ENCODE results near the gene SYNE2. TPM values are rescaled to one million over a fixed set of nuclear protein-coding genes. Genes with fewer than 3 reads are reported as not detected.

SYNE2 gene
- total RNA-seq, 1 experiment from 2014 or later: 37.5 TPM

GRCh38 chr14:64247195-64247594, 394.4 kb downstream of the SYNE2 start:
- Histone ChIP-seq H3K27me3 (ENCODE audit: control insufficient read depth, insufficient read depth, low read length) (no peaks in the 10 kb centered on the region), H3K4me3 (ENCODE audit: low read depth in 2 of 2, low read length in 2 of 2) (no peak overlapping the region), H3K4me1 (ENCODE audit: control insufficient read depth, insufficient read depth, low read length) (no peaks in the 10 kb centered on the region), H3K27ac (ENCODE audit: low read length) (no peak overlapping the region), H3K9me3 (ENCODE audit: control insufficient read depth, insufficient read depth, low read depth, low read length) (no peaks in the 10 kb centered on the region), H3K36me3 (ENCODE audit: control insufficient read depth, insufficient read depth, low read length) (no peaks in the 10 kb centered on the region)
- ChIA-PET CTCF (no interaction called here), POLR2A (no interaction called here)
- in situ Hi-C loops (cut with HindIII; ENCODE audit: low pct_unique_long_range_greater_than_20kb, low sequenced_read_pairs) (no loop called here), intact Hi-C loops (cut with micrococcal nuclease; ENCODE audit: unreplicated experiment) (no loop called here)
- DNase-seq (ENCODE audit: low read depth, low spot score) (no peak), ATAC-seq (no peak)
- no TSS peak for BruUV-seq (replicated peaks)
- no peak for TF ChIP-seq POLR2AphosphoS5 (IDR thresholded peaks at IDR 0.05; ENCODE audit: low read depth, low read length)
- no peak for TF ChIP-seq SIN3A (IDR thresholded peaks at IDR 0.05; ENCODE audit: borderline replicate concordance, insufficient read depth, low read depth, low read length)
- no peak for TF ChIP-seq TCF7L2 (IDR thresholded peaks at IDR 0.05; ENCODE audit: low read depth, low read length)

- TF ChIP-seq REST (IDR thresholded peaks at IDR 0.05; ENCODE audit: insufficient read depth in 1 of 2, low read depth in 2 of 2, low read length in 1 of 2) (no peak), CTCF (IDR thresholded peaks at IDR 0.05) (no peak), SIN3A (IDR thresholded peaks at IDR 0.05; ENCODE audit: borderline replicate concordance, insufficient read depth, low read depth, low read length) (no peak), TCF7L2 (IDR thresholded peaks at IDR 0.05; ENCODE audit: low read depth, low read length) (no peak), POLR2AphosphoS5 (IDR thresholded peaks at IDR 0.05; ENCODE audit: low read depth, low read length) (no peak)
- Histone ChIP-seq H3K4me3 (ENCODE audit: low read depth in 2 of 2, low read length in 2 of 2) (no peak overlapping the region), H3K27me3 (ENCODE audit: control insufficient read depth, insufficient read depth, low read length) (no peaks in the 10 kb centered on the region), H3K9me3 (ENCODE audit: control insufficient read depth, insufficient read depth, low read depth, low read length) (no peaks in the 10 kb centered on the region), H3K36me3 (ENCODE audit: control insufficient read depth, insufficient read depth, low read length) (no peaks in the 10 kb centered on the region), H3K4me1 (ENCODE audit: control insufficient read depth, insufficient read depth, low read length) (no peaks in the 10 kb centered on the region), H3K27ac (ENCODE audit: low read length) (no peak overlapping the region)
- ChIA-PET CTCF (no interaction called here), POLR2A (no interaction called here)
- intact Hi-C loops (cut with micrococcal nuclease; ENCODE audit: unreplicated experiment) (no loop called here), in situ Hi-C loops (cut with HindIII; ENCODE audit: low pct_unique_long_range_greater_than_20kb, low sequenced_read_pairs) (no loop called here)
- DNase-seq (ENCODE audit: low read depth, low spot score): no peak
- ATAC-seq: no peak
- no TSS peak for BruUV-seq (replicated peaks)
Measured at GRCh38 chr14:64248689-64249088, 395.9 kb downstream of the SYNE2 start.

- no peak for DNase-seq (ENCODE audit: low read depth, low spot score)
- in situ Hi-C loops (cut with HindIII; ENCODE audit: low pct_unique_long_range_greater_than_20kb, low sequenced_read_pairs) (no loop called here), intact Hi-C loops (cut with micrococcal nuclease; ENCODE audit: unreplicated experiment) (no loop called here)
- TF ChIP-seq SIN3A (IDR thresholded peaks at IDR 0.05; ENCODE audit: borderline replicate concordance, insufficient read depth, low read depth, low read length) (no peak), TCF7L2 (IDR thresholded peaks at IDR 0.05; ENCODE audit: low read depth, low read length) (no peak), CTCF (IDR thresholded peaks at IDR 0.05) (no peak), REST (IDR thresholded peaks at IDR 0.05; ENCODE audit: insufficient read depth in 1 of 2, low read depth in 2 of 2, low read length in 1 of 2) (no peak), POLR2AphosphoS5 (IDR thresholded peaks at IDR 0.05; ENCODE audit: low read depth, low read length) (no peak)
- ATAC-seq: no peak
- Histone ChIP-seq H3K27ac (ENCODE audit: low read length) (no peak overlapping the region), H3K36me3 (ENCODE audit: control insufficient read depth, insufficient read depth, low read length) (no peaks in the 10 kb centered on the region), H3K27me3 (ENCODE audit: control insufficient read depth, insufficient read depth, low read length) (no peaks in the 10 kb centered on the region), H3K4me1 (ENCODE audit: control insufficient read depth, insufficient read depth, low read length) (no peaks in the 10 kb centered on the region), H3K9me3 (ENCODE audit: control insufficient read depth, insufficient read depth, low read depth, low read length) (no peaks in the 10 kb centered on the region), H3K4me3 (ENCODE audit: low read depth in 2 of 2, low read length in 2 of 2) (no peak overlapping the region)
- CTCF ChIA-PET: no interaction called here
- POLR2A ChIA-PET: no interaction called here
- no TSS peak for BruUV-seq (replicated peaks)
Measured at GRCh38 chr14:64249363-64249762, 396.6 kb downstream of the SYNE2 start.

Data from Panc1 (cell line).